CD4-positive, alpha-beta T cell (primary cell): ENCODE data around the gene GLTP. TPM values are rescaled to one million over a fixed set of nuclear protein-coding genes. Genes with fewer than 3 reads are reported as not detected.
A peak's percentile ranks its signal among the peaks of the same experiment; 100 is the strongest.

Source experiments
- ATAC-seq: fragments of 200-7000 bp; cut with Tn5 transposase; one replicate; pipeline ENCODE4 v1.10.0; 2022; ENCODE audit warnings: mild to moderate bottlenecking; ENCODE audit not compliant: poor library complexity
- CTCF ChIA-PET: fragments of 350-600 bp; sonication (Branson Sonifier 250); formaldehyde crosslinking; loops from one replicate; lab custom pipeline; 2021; ENCODE audit warnings: antibody characterized with exemption, inconsistent platforms; lab: Charles Lee
- POLR2A ChIA-PET: fragments of 350-600 bp; sonication (Branson Sonifier 250); formaldehyde crosslinking; loops from one replicate; lab custom pipeline; 2021; ENCODE audit warnings: antibody characterized with exemption, inconsistent platforms; lab: Charles Lee
- DNase-seq, 14 experiments: peaks; one replicate each; pipeline ENCODE4 v3.0.0-alpha.2; 2013 to 2020; ENCODE audit warnings: mixed read lengths in 2 of 14
- H3K27ac ChIP-seq, 2 donors: one replicate each; pipeline versions ENCODE4 v1.5.1 to v1.7.0; 2013; ENCODE audit warnings: low read length in 2 of 2, low read depth in 1 of 2, mild to moderate bottlenecking in 1 of 2
- H3K27me3 ChIP-seq, 2 experiments: 1 replicate in 1 of 2; 2 replicates in 1 of 2; pipeline versions ENCODE4 v1.6.1 to v1.7.0; 2013; ENCODE audit warnings: low read length in 2 of 2, control low read depth in 1 of 2, mild to moderate bottlenecking in 1 of 2, moderate library complexity in 1 of 2; ENCODE audit not compliant: insufficient read depth in 2 of 2, control insufficient read depth in 1 of 2
- H3K36me3 ChIP-seq: one replicate; pipeline ENCODE4 v1.6.1; 2013; ENCODE audit warnings: low read length, control low read depth; ENCODE audit not compliant: insufficient read depth
- H3K4me1 ChIP-seq: one replicate; pipeline ENCODE4 v1.6.1; 2013; ENCODE audit warnings: low read length, control low read depth; ENCODE audit not compliant: insufficient read depth
- H3K4me3 ChIP-seq: one replicate; pipeline ENCODE4 v1.5.1; 2013; ENCODE audit warnings: mild to moderate bottlenecking, low read length, moderate library complexity
- H3K9me3 ChIP-seq, 2 experiments: 1 replicate in 1 of 2; 2 replicates in 1 of 2; pipeline versions ENCODE4 v1.6.1 to v1.7.0; 2013; ENCODE audit warnings: low read length in 2 of 2, mild to moderate bottlenecking in 2 of 2, control low read depth in 1 of 2, moderate library complexity in 1 of 2; ENCODE audit not compliant: control insufficient read depth in 1 of 2, insufficient read depth in 1 of 2
- H3K27ac Mint-ChIP-seq: one replicate; pipeline ENCODE4 v1.8.0; 2020; ENCODE audit warnings: mixed read lengths
- H3K27me3 Mint-ChIP-seq: one replicate; pipeline ENCODE4 v1.8.0; 2021; ENCODE audit warnings: mixed read lengths
- H3K36me3 Mint-ChIP-seq: one replicate; pipeline ENCODE4 v1.8.0; 2021; ENCODE audit warnings: low read depth, mixed read lengths
- H3K4me1 Mint-ChIP-seq: one replicate; pipeline ENCODE4 v1.8.0; 2021; ENCODE audit warnings: low read depth, mixed read lengths
- H3K4me3 Mint-ChIP-seq: one replicate; pipeline ENCODE4 v1.8.0; 2020; ENCODE audit warnings: mild to moderate bottlenecking, mixed read lengths
- H3K9me3 Mint-ChIP-seq: one replicate; pipeline ENCODE4 v1.8.0; 2020; ENCODE audit warnings: mixed read lengths
- intact Hi-C, 2 experiments: fragments of 100-400 bp; cut with DNase I in 1 of 2; cut with micrococcal nuclease in 1 of 2; formaldehyde crosslinking; loops; one replicate each; pipeline versions ENCODE4 v1.15.1 to v1.9.0; 2023 to 2025; cut with DNase I, micrococcal nuclease
- total RNA-seq, 174 experiments: library from RNA in 2 of 174; stranded (reverse) in 2 of 174; gene quantifications; one replicate each; pipeline ENCODE4 v1.2.3 and lab custom pipeline; 2021 to 2026
- TF ChIP-seq, protein P1 (sequence below): fragments of 200-600 bp; IDR thresholded peaks from one replicate; pipeline ENCODE4 v1.8.0; 2022; ENCODE audit warnings: antibody characterized with exemption, mild to moderate bottlenecking

The GLTP gene
- total RNA-seq, 2 experiments from 2014 or later: 24.8 to 25.2 TPM

- ATAC-seq: no peak
- no peak for DNase-seq
- H3K27ac Mint-ChIP-seq: no peak overlapping the region
- H3K4me1 Mint-ChIP-seq: no peaks in the 10 kb centered on the region
- no peak overlapping the region for H3K4me3 Mint-ChIP-seq
- H3K36me3 Mint-ChIP-seq: peaks cover 87% of the 10 kb centered on the region
- TF ChIP-seq, protein P1, sequence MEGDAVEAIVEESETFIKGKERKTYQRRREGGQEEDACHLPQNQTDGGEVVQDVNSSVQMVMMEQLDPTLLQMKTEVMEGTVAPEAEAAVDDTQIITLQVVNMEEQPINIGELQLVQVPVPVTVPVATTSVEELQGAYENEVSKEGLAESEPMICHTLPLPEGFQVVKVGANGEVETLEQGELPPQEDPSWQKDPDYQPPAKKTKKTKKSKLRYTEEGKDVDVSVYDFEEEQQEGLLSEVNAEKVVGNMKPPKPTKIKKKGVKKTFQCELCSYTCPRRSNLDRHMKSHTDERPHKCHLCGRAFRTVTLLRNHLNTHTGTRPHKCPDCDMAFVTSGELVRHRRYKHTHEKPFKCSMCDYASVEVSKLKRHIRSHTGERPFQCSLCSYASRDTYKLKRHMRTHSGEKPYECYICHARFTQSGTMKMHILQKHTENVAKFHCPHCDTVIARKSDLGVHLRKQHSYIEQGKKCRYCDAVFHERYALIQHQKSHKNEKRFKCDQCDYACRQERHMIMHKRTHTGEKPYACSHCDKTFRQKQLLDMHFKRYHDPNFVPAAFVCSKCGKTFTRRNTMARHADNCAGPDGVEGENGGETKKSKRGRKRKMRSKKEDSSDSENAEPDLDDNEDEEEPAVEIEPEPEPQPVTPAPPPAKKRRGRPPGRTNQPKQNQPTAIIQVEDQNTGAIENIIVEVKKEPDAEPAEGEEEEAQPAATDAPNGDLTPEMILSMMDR: no peak
- no peaks in the 10 kb centered on the region for H3K27me3 Mint-ChIP-seq
- H3K27ac ChIP-seq: no peak overlapping the region
- intact Hi-C loops: no loop called here
- no peaks in the 10 kb centered on the region for H3K4me1 ChIP-seq
- H3K36me3 ChIP-seq: peaks cover 91% of the 10 kb centered on the region
- H3K4me3 ChIP-seq: no peak overlapping the region
- CTCF ChIA-PET: no interaction called here
- H3K27me3 ChIP-seq: no peaks in the 10 kb centered on the region
- H3K9me3 Mint-ChIP-seq: no peaks in the 10 kb centered on the region
- no peaks in the 10 kb centered on the region for H3K9me3 ChIP-seq
- POLR2A ChIA-PET: no interaction called here
Measured at GRCh38 chr12:109912855-109913321, 32.5 kb upstream of the GLTP start.

GRCh38 chr12:109910969-109911348, 30.6 kb upstream of the GLTP start:
- Mint-ChIP-seq H3K27ac (no peak overlapping the region), H3K9me3 (no peaks in the 10 kb centered on the region)
- POLR2A ChIA-PET: no interaction called here

DNA sequence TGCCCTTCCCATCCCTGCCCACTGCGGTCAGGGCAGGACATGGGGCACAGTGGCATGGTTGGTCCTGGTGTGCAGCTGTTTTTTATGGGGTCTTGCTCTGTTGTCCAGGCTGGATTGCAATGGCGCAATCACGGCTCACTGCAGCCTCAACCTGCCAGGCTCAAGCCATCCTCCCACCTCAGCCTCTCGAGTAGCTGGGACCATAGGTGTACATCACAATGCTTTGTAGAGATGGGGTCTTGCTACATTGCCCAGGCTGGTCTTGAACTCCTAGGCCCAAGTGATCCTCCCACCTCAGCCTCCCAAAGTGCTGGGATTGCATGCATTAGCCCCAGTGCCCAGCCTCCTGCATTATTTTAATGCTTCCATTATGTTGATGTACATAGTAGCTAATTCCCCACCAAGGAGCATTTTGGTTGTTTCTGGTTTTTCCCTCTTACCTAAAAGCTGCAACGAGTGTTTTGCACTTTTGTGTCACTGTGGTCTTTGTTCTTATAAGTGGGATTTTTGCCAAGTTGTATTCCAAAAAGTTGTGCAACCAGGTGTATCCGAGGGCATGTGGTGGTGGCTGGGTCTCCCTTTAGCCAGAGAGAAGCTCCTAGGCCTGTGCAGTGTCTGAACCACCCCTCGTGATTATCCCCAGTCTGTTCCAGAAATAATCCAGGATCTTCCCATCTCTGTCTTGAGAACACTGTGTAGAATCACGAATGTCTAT, 30.1 kb upstream of the GLTP start:
- Mint-ChIP-seq H3K4me3 (no peak overlapping the region), H3K4me1 (no peaks in the 10 kb centered on the region), H3K9me3 (no peaks in the 10 kb centered on the region), H3K27me3 (no peaks in the 10 kb centered on the region), H3K36me3 (peaks cover 87% of the 10 kb centered on the region), H3K27ac (no peak overlapping the region)
- peaks cover 90% of the 10 kb centered on the region for H3K36me3 ChIP-seq
- TF ChIP-seq, protein P1: no peak
- ATAC-seq (no peak), DNase-seq (no peak)
- ChIA-PET POLR2A (no interaction called here), CTCF (no interaction called here)
- no peaks in the 10 kb centered on the region for H3K9me3 ChIP-seq
- H3K4me1 ChIP-seq: no peaks in the 10 kb centered on the region
- H3K27me3 ChIP-seq: no peaks in the 10 kb centered on the region
- no peak overlapping the region for H3K4me3 ChIP-seq
- intact Hi-C loops: no loop called here
- no peak overlapping the region for H3K27ac ChIP-seq

More at GRCh38 chr12:109910969-109911348, 30.6 kb upstream of the GLTP start:
- intact Hi-C loops: no loop called here
- no peaks in the 10 kb centered on the region for H3K27me3 ChIP-seq
- no peak overlapping the region for H3K4me3 Mint-ChIP-seq
- TF ChIP-seq, protein P1: no peak
- ATAC-seq: peak; percentile 32
- peak in 3 of 14 experiments; percentile 14 to 37 (median 25) for DNase-seq
- CTCF ChIA-PET: interaction anchor here (0.6 kb wide), 2 partner anchors 12 to 140 kb away, joined by 3 read pairs; no protein-coding TSS in a partner anchor
- H3K4me1 Mint-ChIP-seq: no peaks in the 10 kb centered on the region
- H3K9me3 ChIP-seq: no peaks in the 10 kb centered on the region
- no peaks in the 10 kb centered on the region for H3K4me1 ChIP-seq
- H3K4me3 ChIP-seq: no peak overlapping the region
- no peaks in the 10 kb centered on the region for H3K27me3 Mint-ChIP-seq
- no peak overlapping the region for H3K27ac ChIP-seq
- H3K36me3 Mint-ChIP-seq: peaks cover 87% of the 10 kb centered on the region
- H3K36me3 ChIP-seq: peaks cover 91% of the 10 kb centered on the region
